WTC11 (cell line): ENCODE data around the gene TNFSF15. TPM values are rescaled to one million over a fixed set of nuclear protein-coding genes. Genes with fewer than 3 reads are reported as not detected.

ENCODE experiments used
- ATAC-seq: fragments of 200-7000 bp; cut with Tn5 transposase; 2 replicates; pipeline ENCODE4 v1.10.0; 2021; ENCODE audit warnings: mild to moderate bottlenecking, moderate library complexity
- CTCF ChIA-PET: fragments of 300-600 bp; sonication (Branson Sonifier 250); formaldehyde crosslinking; loops from one replicate; lab custom pipeline; 2021; ENCODE audit warnings: antibody characterized with exemption; lab: Charles Lee
- POLR2A ChIA-PET: fragments of 350-600 bp; sonication (Branson Sonifier 250); formaldehyde crosslinking; loops from one replicate; lab custom pipeline; 2021; ENCODE audit warnings: antibody characterized with exemption; lab: Charles Lee
- DNase-seq: peaks from one replicate; pipeline ENCODE4 v3.0.0; 2021; ENCODE audit warnings: low spot score
- H3K27ac Mint-ChIP-seq: 2 replicates; pipeline ENCODE4 v1.8.0; 2021; ENCODE audit warnings: mixed read lengths
- H3K27me3 Mint-ChIP-seq: 2 replicates; pipeline ENCODE4 v1.8.0; 2021; ENCODE audit warnings: low read depth, mild to moderate bottlenecking, moderate library complexity, mixed read lengths
- H3K36me3 Mint-ChIP-seq: 2 replicates; pipeline ENCODE4 v1.8.0; 2021; ENCODE audit warnings: mixed read lengths
- H3K4me1 Mint-ChIP-seq: 2 replicates; pipeline ENCODE4 v1.8.0; 2022; ENCODE audit warnings: mixed read lengths
- H3K4me3 Mint-ChIP-seq: 2 replicates; pipeline ENCODE4 v1.8.0; 2021; ENCODE audit warnings: mild to moderate bottlenecking, moderate library complexity, mixed read lengths
- H3K9me3 Mint-ChIP-seq: 2 replicates; pipeline ENCODE4 v1.8.0; 2021; ENCODE audit warnings: mixed read lengths
- CDX4 ChIP-seq: fragments of 250-450 bp; sonication (Bioruptor Pico); IDR thresholded peaks from 2 replicates; pipeline ENCODE4 v1.9.0; 2021; ENCODE audit warnings: moderate library complexity, mild to moderate bottlenecking, inconsistent platforms, borderline replicate concordance
- ETV6 ChIP-seq: sonication (generic); formaldehyde crosslinking; IDR thresholded peaks from 2 replicates; pipeline ENCODE4 v1.8.1; 2022; ENCODE audit warnings: mild to moderate bottlenecking, missing genetic modification reagents
- FOXK1 ChIP-seq: sonication (generic); formaldehyde crosslinking; IDR thresholded peaks from 2 replicates; pipeline ENCODE4 v1.8.0; 2022; ENCODE audit warnings: mild to moderate bottlenecking, moderate library complexity, missing genetic modification reagents
- GRHL2 ChIP-seq: fragments of 250-450 bp; sonication (Bioruptor Pico); IDR thresholded peaks from 2 replicates; pipeline ENCODE4 v1.8.0; 2022; ENCODE audit warnings: mild to moderate bottlenecking, moderate library complexity; ENCODE audit not compliant: insufficient replicate concordance, severe bottlenecking
- IRF2 ChIP-seq: sonication (generic); formaldehyde crosslinking; IDR thresholded peaks from 2 replicates; pipeline ENCODE4 v1.8.0; 2022; ENCODE audit warnings: low read depth, missing genetic modification reagents, borderline replicate concordance
- NR2C2 ChIP-seq: sonication (generic); formaldehyde crosslinking; IDR thresholded peaks from 2 replicates; pipeline ENCODE4 v1.8.0; 2022; ENCODE audit warnings: mild to moderate bottlenecking, missing genetic modification reagents
- PRDM15 ChIP-seq: sonication (generic); formaldehyde crosslinking; IDR thresholded peaks from 2 replicates; pipeline ENCODE4 v1.8.0; 2022; ENCODE audit warnings: missing genetic modification reagents
- PRRX2 ChIP-seq: fragments of 250-450 bp; sonication (Bioruptor Pico); IDR thresholded peaks from 2 replicates; pipeline ENCODE4 v1.8.0; 2021; ENCODE audit warnings: mild to moderate bottlenecking
- SMAD3 ChIP-seq: sonication (generic); formaldehyde crosslinking; IDR thresholded peaks from 2 replicates; pipeline ENCODE4 v1.8.0; 2022; ENCODE audit warnings: missing genetic modification reagents, mild to moderate bottlenecking, borderline replicate concordance
- SP1 ChIP-seq: sonication (generic); formaldehyde crosslinking; conservative IDR thresholded peaks from 2 replicates; pipeline ENCODE4 v1.8.1; 2022; ENCODE audit warnings: missing genetic modification reagents
- TEAD1 ChIP-seq: sonication (generic); formaldehyde crosslinking; IDR thresholded peaks from 2 replicates; pipeline ENCODE4 v1.8.0; 2022; ENCODE audit warnings: mild to moderate bottlenecking, missing genetic modification reagents
- TP53 ChIP-seq: sonication (generic); formaldehyde crosslinking; IDR thresholded peaks from 2 replicates; pipeline ENCODE4 v1.8.1; 2023; ENCODE audit warnings: mild to moderate bottlenecking, missing genetic modification reagents
- ZBTB21 ChIP-seq: sonication (generic); formaldehyde crosslinking; IDR thresholded peaks from 2 replicates; pipeline ENCODE4 v1.8.1; 2023; ENCODE audit warnings: mild to moderate bottlenecking, missing genetic modification reagents, borderline replicate concordance
- ZNF232 ChIP-seq: sonication (generic); formaldehyde crosslinking; IDR thresholded peaks from 2 replicates; pipeline ENCODE4 v1.8.0; 2022; ENCODE audit warnings: mild to moderate bottlenecking, missing genetic modification reagents
- ZNF317 ChIP-seq: sonication (generic); formaldehyde crosslinking; IDR thresholded peaks from 2 replicates; pipeline ENCODE4 v1.8.1; 2023; ENCODE audit warnings: low read depth, mild to moderate bottlenecking, moderate library complexity, missing genetic modification reagents, borderline replicate concordance
- ZNF671 ChIP-seq: fragments of 250-450 bp; sonication (Bioruptor Pico); IDR thresholded peaks from 2 replicates; pipeline ENCODE4 v1.8.0; 2021; ENCODE audit warnings: mild to moderate bottlenecking
- total RNA-seq: library from RNA; stranded (reverse); gene quantifications from 3 replicates; pipeline ENCODE4 v1.2.3, GENCODE V29; 2021
- TF ChIP-seq, protein P1 (sequence below): fragments of 200-600 bp; IDR thresholded peaks from 2 replicates; pipeline ENCODE4 v1.8.0; 2022; ENCODE audit warnings: antibody characterized with exemption
- TF ChIP-seq, protein P2 (sequence below): sonication (generic); formaldehyde crosslinking; IDR thresholded peaks from 2 replicates; pipeline ENCODE4 v1.8.0; 2022; ENCODE audit warnings: mild to moderate bottlenecking, missing genetic modification reagents
- TF ChIP-seq, protein P3 (sequence below): fragments of 250-450 bp; sonication (Bioruptor Pico); IDR thresholded peaks from 2 replicates; pipeline ENCODE4 v2.1.2; 2022; ENCODE audit warnings: mild to moderate bottlenecking, moderate library complexity
- TF ChIP-seq, protein P4 (sequence below): sonication (generic); formaldehyde crosslinking; conservative IDR thresholded peaks from 2 replicates; pipeline ENCODE4 v1.8.1; 2023; ENCODE audit warnings: mild to moderate bottlenecking, low read depth, missing genetic modification reagents, moderate library complexity

The TNFSF15 gene
- total RNA-seq, 1 experiment from 2014 or later = 0.11 TPM

- TF ChIP-seq, protein P1, sequence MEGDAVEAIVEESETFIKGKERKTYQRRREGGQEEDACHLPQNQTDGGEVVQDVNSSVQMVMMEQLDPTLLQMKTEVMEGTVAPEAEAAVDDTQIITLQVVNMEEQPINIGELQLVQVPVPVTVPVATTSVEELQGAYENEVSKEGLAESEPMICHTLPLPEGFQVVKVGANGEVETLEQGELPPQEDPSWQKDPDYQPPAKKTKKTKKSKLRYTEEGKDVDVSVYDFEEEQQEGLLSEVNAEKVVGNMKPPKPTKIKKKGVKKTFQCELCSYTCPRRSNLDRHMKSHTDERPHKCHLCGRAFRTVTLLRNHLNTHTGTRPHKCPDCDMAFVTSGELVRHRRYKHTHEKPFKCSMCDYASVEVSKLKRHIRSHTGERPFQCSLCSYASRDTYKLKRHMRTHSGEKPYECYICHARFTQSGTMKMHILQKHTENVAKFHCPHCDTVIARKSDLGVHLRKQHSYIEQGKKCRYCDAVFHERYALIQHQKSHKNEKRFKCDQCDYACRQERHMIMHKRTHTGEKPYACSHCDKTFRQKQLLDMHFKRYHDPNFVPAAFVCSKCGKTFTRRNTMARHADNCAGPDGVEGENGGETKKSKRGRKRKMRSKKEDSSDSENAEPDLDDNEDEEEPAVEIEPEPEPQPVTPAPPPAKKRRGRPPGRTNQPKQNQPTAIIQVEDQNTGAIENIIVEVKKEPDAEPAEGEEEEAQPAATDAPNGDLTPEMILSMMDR = no peak
- TF ChIP-seq SP1 = no peak
- TF ChIP-seq ZNF317 = no peak
- no peak for TF ChIP-seq GRHL2
- TF ChIP-seq NR2C2 (CRISPR knock-in tag) = no peak
- TF ChIP-seq IRF2 = no peak
- no peak for TF ChIP-seq ETV6
- no peak for TF ChIP-seq FOXK1 (CRISPR knock-in tag)
- TF ChIP-seq CDX4 = no peak
Measured at GRCh38 chr9:114798101-114798500, 7.7 kb downstream of the TNFSF15 start (continued).

GRCh38 chr9:114792396-114792795 lies 13.4 kb downstream of the TNFSF15 start:
- H3K36me3 Mint-ChIP-seq = no peaks in the 10 kb centered on the region
- H3K27me3 Mint-ChIP-seq = peaks cover 16% of the 10 kb centered on the region
- H3K9me3 Mint-ChIP-seq = no peaks in the 10 kb centered on the region
- no peak for ATAC-seq
- no peaks in the 10 kb centered on the region for H3K4me1 Mint-ChIP-seq
- H3K4me3 Mint-ChIP-seq = no peak overlapping the region
- DNase-seq = no peak
- no peak for TF ChIP-seq ZBTB21 (CRISPR knock-in tag)
- no peak for TF ChIP-seq PRDM15 (CRISPR knock-in tag)
- no peak for TF ChIP-seq SMAD3
- TF ChIP-seq, protein P2, sequence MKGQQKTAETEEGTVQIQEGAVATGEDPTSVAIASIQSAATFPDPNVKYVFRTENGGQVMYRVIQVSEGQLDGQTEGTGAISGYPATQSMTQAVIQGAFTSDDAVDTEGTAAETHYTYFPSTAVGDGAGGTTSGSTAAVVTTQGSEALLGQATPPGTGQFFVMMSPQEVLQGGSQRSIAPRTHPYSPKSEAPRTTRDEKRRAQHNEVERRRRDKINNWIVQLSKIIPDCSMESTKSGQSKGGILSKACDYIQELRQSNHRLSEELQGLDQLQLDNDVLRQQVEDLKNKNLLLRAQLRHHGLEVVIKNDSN (CRISPR knock-in tag) = no peak
- TF ChIP-seq, all 79 proteins: peak for 0
- no peak overlapping the region for H3K27ac Mint-ChIP-seq
- ChIA-PET CTCF (no interaction called here), POLR2A (no interaction called here)

- POLR2A ChIA-PET = no interaction called here
- no peak for TF ChIP-seq TEAD1
- TF ChIP-seq PRDM15 (CRISPR knock-in tag) = no peak
- no peak for TF ChIP-seq IRF2
- no peak for TF ChIP-seq TP53 (CRISPR knock-in tag)
- TF ChIP-seq, protein P3, sequence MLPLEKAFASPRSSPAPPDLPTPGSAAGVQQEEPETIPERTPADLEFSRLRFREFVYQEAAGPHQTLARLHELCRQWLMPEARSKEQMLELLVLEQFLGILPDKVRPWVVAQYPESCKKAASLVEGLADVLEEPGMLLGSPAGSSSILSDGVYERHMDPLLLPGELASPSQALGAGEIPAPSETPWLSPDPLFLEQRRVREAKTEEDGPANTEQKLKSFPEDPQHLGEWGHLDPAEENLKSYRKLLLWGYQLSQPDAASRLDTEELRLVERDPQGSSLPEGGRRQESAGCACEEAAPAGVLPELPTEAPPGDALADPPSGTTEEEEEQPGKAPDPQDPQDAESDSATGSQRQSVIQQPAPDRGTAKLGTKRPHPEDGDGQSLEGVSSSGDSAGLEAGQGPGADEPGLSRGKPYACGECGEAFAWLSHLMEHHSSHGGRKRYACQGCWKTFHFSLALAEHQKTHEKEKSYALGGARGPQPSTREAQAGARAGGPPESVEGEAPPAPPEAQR (CRISPR knock-in tag) = no peak
- TF ChIP-seq SMAD3 = no peak
- TF ChIP-seq, protein P4, sequence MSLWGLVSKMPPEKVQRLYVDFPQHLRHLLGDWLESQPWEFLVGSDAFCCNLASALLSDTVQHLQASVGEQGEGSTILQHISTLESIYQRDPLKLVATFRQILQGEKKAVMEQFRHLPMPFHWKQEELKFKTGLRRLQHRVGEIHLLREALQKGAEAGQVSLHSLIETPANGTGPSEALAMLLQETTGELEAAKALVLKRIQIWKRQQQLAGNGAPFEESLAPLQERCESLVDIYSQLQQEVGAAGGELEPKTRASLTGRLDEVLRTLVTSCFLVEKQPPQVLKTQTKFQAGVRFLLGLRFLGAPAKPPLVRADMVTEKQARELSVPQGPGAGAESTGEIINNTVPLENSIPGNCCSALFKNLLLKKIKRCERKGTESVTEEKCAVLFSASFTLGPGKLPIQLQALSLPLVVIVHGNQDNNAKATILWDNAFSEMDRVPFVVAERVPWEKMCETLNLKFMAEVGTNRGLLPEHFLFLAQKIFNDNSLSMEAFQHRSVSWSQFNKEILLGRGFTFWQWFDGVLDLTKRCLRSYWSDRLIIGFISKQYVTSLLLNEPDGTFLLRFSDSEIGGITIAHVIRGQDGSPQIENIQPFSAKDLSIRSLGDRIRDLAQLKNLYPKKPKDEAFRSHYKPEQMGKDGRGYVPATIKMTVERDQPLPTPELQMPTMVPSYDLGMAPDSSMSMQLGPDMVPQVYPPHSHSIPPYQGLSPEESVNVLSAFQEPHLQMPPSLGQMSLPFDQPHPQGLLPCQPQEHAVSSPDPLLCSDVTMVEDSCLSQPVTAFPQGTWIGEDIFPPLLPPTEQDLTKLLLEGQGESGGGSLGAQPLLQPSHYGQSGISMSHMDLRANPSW (CRISPR knock-in tag) = no peak
- TF ChIP-seq ZNF317 = no peak
- TF ChIP-seq ZNF671 (CRISPR knock-in tag) = no peak
- TF ChIP-seq PRRX2 (CRISPR knock-in tag) = no peak
- no peak for TF ChIP-seq ZNF232 (CRISPR knock-in tag)
Measured at GRCh38 chr9:114791736-114792135, 14.1 kb downstream of the TNFSF15 start.

More at GRCh38 chr9:114791736-114792135, 14.1 kb downstream of the TNFSF15 start:
- ATAC-seq (no peak), DNase-seq (no peak)
- Mint-ChIP-seq H3K9me3 (no peaks in the 10 kb centered on the region), H3K4me1 (no peaks in the 10 kb centered on the region), H3K27ac (no peak overlapping the region), H3K36me3 (no peaks in the 10 kb centered on the region), H3K4me3 (no peak overlapping the region), H3K27me3 (peaks cover 16% of the 10 kb centered on the region)
- CTCF ChIA-PET = no interaction called here
